Tibial artery (tissue), 4 donors: ENCODE data around the gene AKR1B1.

Experiments used
- DNase-seq, 2 donors: peaks; one replicate each; pipeline ENCODE4 v3.0.0-alpha.2; 2019
- H3K27ac ChIP-seq, 2 donors: fragments of 200-600 bp; sonication (generic) in 1 of 2; 1 replicate in 1 of 2; 2 replicates in 1 of 2; pipeline ENCODE4 v1.5.1; 2018 to 2019; ENCODE audit warnings: mild to moderate bottlenecking in 1 of 2
- H3K27me3 ChIP-seq, 2 donors: fragments of 200-600 bp; sonication (generic) in 1 of 2; one replicate each; pipeline versions ENCODE4 v1.5.1 to v1.6.0; 2016 to 2019
- H3K36me3 ChIP-seq, 3 donors: fragments of 200-600 bp; sonication (generic) in 2 of 3; one replicate each; pipeline ENCODE4 v1.5.1; 2016 to 2019; ENCODE audit warnings: mild to moderate bottlenecking in 2 of 3
- H3K4me1 ChIP-seq, 4 donors: fragments of 200-600 bp; sonication (generic) in 2 of 4; 1 replicate in 3 of 4; 2 replicates in 1 of 4; pipeline ENCODE4 v1.5.1; 2016 to 2019
- H3K4me3 ChIP-seq, 2 donors: fragments of 200-600 bp; sonication (generic) in 1 of 2; 1 replicate in 1 of 2; 2 replicates in 1 of 2; pipeline ENCODE4 v1.5.1; 2018 to 2019; ENCODE audit warnings: mild to moderate bottlenecking in 2 of 2
- H3K9me3 ChIP-seq, 3 donors: fragments of 200-600 bp; sonication (generic) in 1 of 3; one replicate each; pipeline ENCODE4 v1.5.1; 2016 to 2019
- CTCF ChIP-seq, 2 experiments: fragments of 200-600 bp in 1 of 2; fragments of 450-650 bp in 1 of 2; IDR thresholded peaks; one replicate each; pipeline ENCODE4 v1.5.1; 2017 to 2019; ENCODE audit warnings: antibody characterized with exemption in 2 of 2, mild to moderate bottlenecking in 1 of 2, moderate library complexity in 1 of 2
- intact Hi-C: fragments of 100-400 bp; cut with DNase I; formaldehyde crosslinking; loops from one replicate; pipeline ENCODE4 v1.15.0; 2023; ENCODE audit warnings: low total_unique reads

Gene AKR1B1

GRCh38 chr7:134405299-134405698, 53.6 kb downstream of the AKR1B1 start:
- DNase-seq: no peak
- Histone ChIP-seq H3K27me3 (peaks cover 0 to 10% of the 10 kb centered on the region in 2 donors), H3K4me3 (no peak overlapping the region), H3K27ac (no peak overlapping the region), H3K36me3 (no peaks in the 10 kb centered on the region), H3K9me3 (no peaks in the 10 kb centered on the region), H3K4me1 (no peaks in the 10 kb centered on the region)
- intact Hi-C loops: no loop called here
- TF ChIP-seq CTCF (IDR thresholded peaks at IDR 0.05): no peak

DNA sequence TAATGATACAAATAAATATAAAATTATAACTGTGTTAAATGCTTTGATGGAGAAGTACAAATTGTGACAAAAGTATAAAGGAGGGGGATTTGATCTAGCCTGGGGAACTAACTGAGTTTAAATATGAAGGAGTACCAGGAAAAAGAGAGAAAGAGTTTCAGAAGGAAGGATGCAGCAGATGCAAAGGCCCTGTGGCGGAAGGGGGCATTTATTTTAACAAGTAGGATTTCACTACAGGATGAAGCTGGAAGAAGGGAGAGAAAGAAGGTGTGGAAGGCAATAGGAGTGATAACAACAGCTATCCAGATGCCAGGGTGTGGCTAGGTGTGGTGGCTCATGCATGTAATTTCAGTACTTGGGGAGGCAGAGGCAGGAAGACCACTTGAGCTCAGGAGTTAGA, 55.8 kb downstream of the AKR1B1 start:
- H3K9me3 ChIP-seq: no peaks in the 10 kb centered on the region
- no peaks in the 10 kb centered on the region for H3K36me3 ChIP-seq
- no peak for DNase-seq
- no peaks in the 10 kb centered on the region for H3K4me1 ChIP-seq
- TF ChIP-seq CTCF (IDR thresholded peaks at IDR 0.05): no peak
- H3K4me3 ChIP-seq: no peak overlapping the region
- intact Hi-C loops: no loop called here
- H3K27me3 ChIP-seq: peaks cover 0 to 14% of the 10 kb centered on the region in 2 donors
- H3K27ac ChIP-seq: no peak overlapping the region

GRCh38 chr7:134400859-134401258, 58.0 kb downstream of the AKR1B1 start:
- Histone ChIP-seq H3K27me3 (peaks cover 0 to 7% of the 10 kb centered on the region in 2 donors), H3K9me3 (no peaks in the 10 kb centered on the region), H3K27ac (no peak overlapping the region), H3K36me3 (no peaks in the 10 kb centered on the region), H3K4me1 (no peaks in the 10 kb centered on the region), H3K4me3 (no peak overlapping the region)
- intact Hi-C loops: no loop called here
- TF ChIP-seq CTCF (IDR thresholded peaks at IDR 0.05): no peak
- DNase-seq: no peak

GRCh38 chr7:134396031-134396430, 62.9 kb downstream of the AKR1B1 start:
- TF ChIP-seq CTCF (IDR thresholded peaks at IDR 0.05): no peak
- H3K4me1 ChIP-seq: no peaks in the 10 kb centered on the region
- H3K36me3 ChIP-seq: no peaks in the 10 kb centered on the region
- H3K4me3 ChIP-seq: no peak overlapping the region
- no peak overlapping the region for H3K27ac ChIP-seq
- H3K9me3 ChIP-seq: no peaks in the 10 kb centered on the region
- intact Hi-C loops: no loop called here
- no peak for DNase-seq
- peaks cover 0 to 3% of the 10 kb centered on the region in 2 donors for H3K27me3 ChIP-seq

DNA sequence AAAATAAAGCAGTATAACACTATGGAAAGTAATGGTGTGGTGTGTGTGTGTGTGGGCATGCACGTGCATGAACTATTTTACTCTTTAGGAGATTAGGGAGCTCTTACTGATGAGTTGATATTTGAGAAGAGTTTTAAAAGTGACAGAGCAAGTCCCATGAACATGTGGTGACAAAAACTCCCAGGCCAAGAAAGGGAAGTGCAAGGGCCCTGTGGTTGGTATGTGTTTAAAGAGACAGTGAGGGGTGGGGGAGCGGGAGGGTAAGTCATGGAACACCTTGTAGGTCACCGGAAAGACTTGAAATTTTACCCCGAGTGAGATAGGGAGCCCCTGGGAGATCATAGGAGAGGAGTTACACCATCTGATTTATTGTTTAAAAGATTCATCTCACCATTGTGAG, 63.3 kb downstream of the AKR1B1 start:
- no peak overlapping the region for H3K4me3 ChIP-seq
- no peaks in the 10 kb centered on the region for H3K36me3 ChIP-seq
- no peak for TF ChIP-seq CTCF (IDR thresholded peaks at IDR 0.05)
- H3K4me1 ChIP-seq: no peaks in the 10 kb centered on the region
- no peaks in the 10 kb centered on the region for H3K9me3 ChIP-seq
- intact Hi-C loops: no loop called here
- no peak for DNase-seq
- H3K27me3 ChIP-seq: peaks cover 0 to 3% of the 10 kb centered on the region in 2 donors
- H3K27ac ChIP-seq: no peak overlapping the region

GRCh38 chr7:134394056-134394455, 64.8 kb downstream of the AKR1B1 start:
- H3K27ac ChIP-seq: no peak overlapping the region
- H3K4me1 ChIP-seq: no peaks in the 10 kb centered on the region
- no peaks in the 10 kb centered on the region for H3K9me3 ChIP-seq
- peaks cover 0 to under 1% of the 10 kb centered on the region in 2 donors for H3K27me3 ChIP-seq
- intact Hi-C loops: no loop called here
- no peaks in the 10 kb centered on the region for H3K36me3 ChIP-seq
- DNase-seq: no peak
- no peak for TF ChIP-seq CTCF (IDR thresholded peaks at IDR 0.05)
- H3K4me3 ChIP-seq: no peak overlapping the region
